Smooth muscle cell (in vitro differentiated cells): ENCODE data around the gene ATP2C2. TPM values are rescaled to one million over a fixed set of nuclear protein-coding genes. Genes with fewer than 3 reads are reported as not detected.
A peak's percentile ranks its signal among the peaks of the same experiment; 100 is the strongest.

Experiments
- DNase-seq: peaks from one replicate; lab custom pipeline; 2025; ENCODE audit not compliant: unreplicated experiment; lab: John Stamatoyannopoulos, UW
- H2AFZ ChIP-seq: fragments of 200-600 bp; sonication (generic); 2 replicates; pipeline ENCODE4 v1.6.0; 2016; ENCODE audit warnings: antibody characterized with exemption, low read depth, mild to moderate bottlenecking
- H3F3A ChIP-seq: fragments of 200-600 bp; sonication (generic); 2 replicates; pipeline ENCODE4 v1.6.0; 2017; ENCODE audit warnings: antibody characterized with exemption, low read depth
- H3K27ac ChIP-seq: fragments of 200-600 bp; sonication (generic); 2 replicates; pipeline ENCODE4 v1.5.1; 2016; ENCODE audit warnings: low read depth, mild to moderate bottlenecking
- H3K27me3 ChIP-seq: fragments of 200-600 bp; sonication (generic); 2 replicates; pipeline ENCODE4 v1.6.1; 2016; ENCODE audit warnings: low read depth, mild to moderate bottlenecking
- H3K36me3 ChIP-seq: fragments of 200-600 bp; sonication (generic); 2 replicates; pipeline ENCODE4 v1.5.1; 2016; ENCODE audit warnings: low read depth
- H3K4me1 ChIP-seq: fragments of 200-600 bp; sonication (generic); 2 replicates; pipeline ENCODE4 v1.5.1; 2016; ENCODE audit warnings: low read depth
- H3K4me2 ChIP-seq: fragments of 200-600 bp; sonication (generic); 2 replicates; pipeline ENCODE4 v1.6.0; 2016; ENCODE audit warnings: mild to moderate bottlenecking
- H3K4me3 ChIP-seq: fragments of 200-600 bp; sonication (generic); 2 replicates; pipeline ENCODE4 v1.5.1; 2016; ENCODE audit warnings: mild to moderate bottlenecking
- H3K79me2 ChIP-seq: fragments of 200-600 bp; sonication (generic); 2 replicates; pipeline ENCODE4 v1.6.0; 2016; ENCODE audit warnings: low read depth, mild to moderate bottlenecking
- H3K9ac ChIP-seq: fragments of 200-600 bp; sonication (generic); 2 replicates; pipeline ENCODE4 v1.6.0; 2016; ENCODE audit warnings: low read depth
- H3K9me3 ChIP-seq: fragments of 200-600 bp; sonication (generic); replicated peaks from 2 replicates; pipeline ENCODE4 v1.5.1; 2016; ENCODE audit warnings: low read depth
- H4K20me1 ChIP-seq: fragments of 200-600 bp; sonication (generic); 2 replicates; pipeline ENCODE4 v1.6.0; 2016; ENCODE audit warnings: low read depth
- WGBS: methylation state at CpG from one replicate; pipeline ENCODE4 v1.1.7; 2016; ENCODE audit warnings: low lambda C conversion rate; 5-methylcytosine and 5-hydroxymethylcytosine counted together
- polyA plus RNA-seq: library from polyadenylated mRNA; unstranded; fragments of >200 nt; fragmentation: Nextera tagmentation; extraction: Ambion mirVana; gene quantifications from 2 replicates; pipeline ENCODE4 v1.2.1, GENCODE V29; 2016
- total RNA-seq: library from RNA; depleted of rRNA; stranded (reverse); fragments of >200 nt; gene quantifications from 2 replicates; pipeline ENCODE4 v1.2.3, GENCODE V29; 2014
- TF ChIP-seq, protein P1 (sequence below): fragments of 200-600 bp; sonication (generic); IDR thresholded peaks from 2 replicates; pipeline ENCODE4 v1.5.1; 2017; ENCODE audit warnings: borderline replicate concordance, mild to moderate bottlenecking, antibody characterized with exemption; ENCODE audit not compliant: insufficient read depth, poor library complexity, severe bottlenecking

The ATP2C2 gene
- total and polyA plus RNA-seq, 2 experiments from 2014 or later: 3.1 to 4.1 TPM

GRCh38 chr16:84483882-84484565, 115.7 kb downstream of the ATP2C2 start:
- 96% methylated on average over 19 of the region's 19 CpGs for WGBS
- H3K79me2 ChIP-seq: no peaks in the 10 kb centered on the region
- no peaks in the 10 kb centered on the region for H3K9me3 ChIP-seq
- H3K9ac ChIP-seq: no peak overlapping the region
- no peaks in the 10 kb centered on the region for H3K4me1 ChIP-seq
- no peak overlapping the region for H2AFZ ChIP-seq
- no peak overlapping the region for H3K27ac ChIP-seq
- H3K36me3 ChIP-seq: peaks cover 14% of the 10 kb centered on the region
- no peak for DNase-seq
- no peaks in the 10 kb centered on the region for H3K27me3 ChIP-seq
- no peak overlapping the region for H3K4me2 ChIP-seq
- peaks cover 1% of the 10 kb centered on the region for H4K20me1 ChIP-seq
- TF ChIP-seq, protein P1, sequence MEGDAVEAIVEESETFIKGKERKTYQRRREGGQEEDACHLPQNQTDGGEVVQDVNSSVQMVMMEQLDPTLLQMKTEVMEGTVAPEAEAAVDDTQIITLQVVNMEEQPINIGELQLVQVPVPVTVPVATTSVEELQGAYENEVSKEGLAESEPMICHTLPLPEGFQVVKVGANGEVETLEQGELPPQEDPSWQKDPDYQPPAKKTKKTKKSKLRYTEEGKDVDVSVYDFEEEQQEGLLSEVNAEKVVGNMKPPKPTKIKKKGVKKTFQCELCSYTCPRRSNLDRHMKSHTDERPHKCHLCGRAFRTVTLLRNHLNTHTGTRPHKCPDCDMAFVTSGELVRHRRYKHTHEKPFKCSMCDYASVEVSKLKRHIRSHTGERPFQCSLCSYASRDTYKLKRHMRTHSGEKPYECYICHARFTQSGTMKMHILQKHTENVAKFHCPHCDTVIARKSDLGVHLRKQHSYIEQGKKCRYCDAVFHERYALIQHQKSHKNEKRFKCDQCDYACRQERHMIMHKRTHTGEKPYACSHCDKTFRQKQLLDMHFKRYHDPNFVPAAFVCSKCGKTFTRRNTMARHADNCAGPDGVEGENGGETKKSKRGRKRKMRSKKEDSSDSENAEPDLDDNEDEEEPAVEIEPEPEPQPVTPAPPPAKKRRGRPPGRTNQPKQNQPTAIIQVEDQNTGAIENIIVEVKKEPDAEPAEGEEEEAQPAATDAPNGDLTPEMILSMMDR: no peak
- no peak overlapping the region for H3K4me3 ChIP-seq
- peaks cover 9% of the 10 kb centered on the region for H3F3A ChIP-seq

GRCh38 chr16:84484579-84485254, 116.4 kb downstream of the ATP2C2 start:
- Histone ChIP-seq H3K4me2 (no peak overlapping the region), H3K4me1 (no peaks in the 10 kb centered on the region), H3K79me2 (no peaks in the 10 kb centered on the region), H3K27me3 (no peaks in the 10 kb centered on the region), H2AFZ (no peak overlapping the region), H3K27ac (no peak overlapping the region), H4K20me1 (peaks cover 4% of the 10 kb centered on the region), H3K9me3 (no peaks in the 10 kb centered on the region), H3K4me3 (no peak overlapping the region), H3K9ac (no peak overlapping the region), H3K36me3 (peaks cover 14% of the 10 kb centered on the region), H3F3A (peaks cover 5% of the 10 kb centered on the region)
- WGBS: 72% methylated on average over 15 of the region's 15 CpGs
- no peak for DNase-seq
- TF ChIP-seq, protein P1: peak; percentile 67

DNA sequence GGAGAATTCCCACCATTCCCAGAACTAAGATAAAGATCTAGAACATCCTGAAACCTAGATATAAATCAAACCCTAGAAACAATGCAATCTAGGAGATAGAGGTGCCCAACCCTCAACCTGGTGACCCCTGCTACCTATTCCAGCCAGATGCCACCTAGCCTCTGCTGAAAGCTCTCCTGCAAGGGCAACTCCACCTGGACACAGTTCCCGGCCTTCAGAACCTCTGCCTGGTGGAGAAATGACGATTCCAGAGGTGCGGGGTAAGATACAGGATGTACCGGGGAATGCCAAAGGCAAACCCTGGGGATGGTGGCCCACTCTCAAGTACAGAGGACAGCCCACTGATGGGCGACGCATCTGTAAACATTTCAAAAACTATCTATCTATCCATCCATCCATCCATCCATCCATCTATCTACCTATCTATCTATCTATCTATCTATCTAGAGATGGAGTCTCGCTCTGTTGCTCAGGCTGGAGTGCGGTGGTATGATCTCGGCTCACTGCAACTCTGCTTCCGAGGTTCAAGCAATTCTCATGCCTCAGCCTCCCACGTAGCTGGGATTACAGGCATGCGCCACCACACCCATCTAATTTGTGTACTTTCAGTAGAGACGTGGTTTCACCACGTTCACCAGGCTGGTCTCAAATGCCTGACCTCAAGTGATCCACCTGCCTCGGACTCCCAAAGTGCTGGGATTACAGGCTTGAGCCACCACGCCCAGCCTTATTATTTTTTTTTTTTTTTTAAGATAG, 117.1 kb downstream of the ATP2C2 start:
- H3K27me3 ChIP-seq: no peaks in the 10 kb centered on the region
- 96% methylated on average over 16 of the region's 16 CpGs for WGBS
- H3K27ac ChIP-seq: no peak overlapping the region
- no peak for DNase-seq
- H3K4me1 ChIP-seq: no peaks in the 10 kb centered on the region
- no peak overlapping the region for H3K4me2 ChIP-seq
- H3F3A ChIP-seq: no peaks in the 10 kb centered on the region
- TF ChIP-seq, protein P1: no peak
- peaks cover 14% of the 10 kb centered on the region for H3K36me3 ChIP-seq
- no peak overlapping the region for H3K9ac ChIP-seq
- H3K9me3 ChIP-seq: no peaks in the 10 kb centered on the region
- H2AFZ ChIP-seq: no peak overlapping the region
- no peak overlapping the region for H3K4me3 ChIP-seq
- no peaks in the 10 kb centered on the region for H3K79me2 ChIP-seq
- H4K20me1 ChIP-seq: peaks cover 4% of the 10 kb centered on the region
